ENCODE results near the gene AVPR2.

AVPR2 gene

GRCh38 chrX:153903991-153904957 lies at the start of gene AVPR2:
Gene AVPR2 (plus strand): TSS chrX:153904673. CDS start chrX:153905146, 473 bp downstream.
- no peaks in the 10 kb centered on the region for H3K36me3 ChIP-seq (ENCODE audit: control insufficient read depth, insufficient read depth, low read length)
- peaks cover 9% of the 10 kb centered on the region for H3K27me3 ChIP-seq (ENCODE audit: control insufficient read depth, insufficient read depth, low read length)
- H3K9ac ChIP-seq (ENCODE audit: low read length): no peak within 1 kb of the TSS
- H3K4me1 ChIP-seq (ENCODE audit: control insufficient read depth, insufficient read depth, low read length): no peaks in the 10 kb centered on the region
- H3K27ac ChIP-seq (ENCODE audit: low read depth, low read length): peak within 1 kb of the TSS; percentile 15
- H3K4me3 ChIP-seq (ENCODE audit: low read length): no peak within 1 kb of the TSS

- Histone ChIP-seq H3K4me3 (ENCODE audit: low read length) (no peak overlapping the region), H3K36me3 (ENCODE audit: control insufficient read depth, insufficient read depth, low read length) (no peaks in the 10 kb centered on the region), H3K4me1 (ENCODE audit: control insufficient read depth, insufficient read depth, low read length) (no peaks in the 10 kb centered on the region), H3K27me3 (ENCODE audit: control insufficient read depth, insufficient read depth, low read length) (no peaks in the 10 kb centered on the region), H3K9ac (ENCODE audit: low read length) (no peak overlapping the region), H3K27ac (ENCODE audit: low read depth, low read length) (no peak overlapping the region)
Observed at GRCh38 chrX:153854702-153855101, 49.8 kb upstream of the AVPR2 start.

DNA sequence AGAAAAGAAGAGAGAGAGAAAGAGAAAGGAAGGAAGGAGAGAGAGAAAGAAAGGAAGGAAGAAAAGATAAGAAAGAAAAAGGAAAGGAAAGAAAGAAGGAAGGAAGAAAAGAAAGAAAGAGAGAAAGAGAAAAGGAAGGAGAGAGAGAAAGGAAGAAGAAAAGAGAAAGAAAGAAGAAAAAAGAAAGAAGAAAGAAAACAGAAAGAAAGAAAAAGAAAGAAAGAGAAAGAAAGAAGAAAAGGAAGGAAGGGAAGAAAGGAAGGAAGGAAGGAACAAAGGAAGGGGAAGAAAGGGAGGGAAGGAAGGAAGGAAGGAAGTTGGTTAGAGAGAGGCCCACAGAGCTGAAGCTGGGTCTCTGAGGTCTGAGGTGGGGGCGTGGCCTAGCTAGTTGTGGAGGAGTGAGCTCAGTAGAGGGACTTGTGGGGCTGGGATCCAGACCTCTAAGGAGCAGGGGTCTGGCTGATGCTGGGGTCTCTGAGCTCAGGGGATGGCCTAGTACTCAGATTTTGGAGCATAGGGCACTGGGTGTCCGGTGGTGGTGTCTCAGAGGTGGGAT lies 47.0 kb upstream of the AVPR2 start:
- H3K27me3 ChIP-seq (ENCODE audit: control insufficient read depth, insufficient read depth, low read length): no peaks in the 10 kb centered on the region
- no peaks in the 10 kb centered on the region for H3K4me1 ChIP-seq (ENCODE audit: control insufficient read depth, insufficient read depth, low read length)
- no peak overlapping the region for H3K27ac ChIP-seq (ENCODE audit: low read depth, low read length)

GRCh38 chrX:153861151-153861550 lies 43.3 kb upstream of the AVPR2 start:
- Histone ChIP-seq H3K27ac (ENCODE audit: low read depth, low read length) (no peak overlapping the region), H3K36me3 (ENCODE audit: control insufficient read depth, insufficient read depth, low read length) (no peaks in the 10 kb centered on the region), H3K4me3 (ENCODE audit: low read length) (no peak overlapping the region), H3K4me1 (ENCODE audit: control insufficient read depth, insufficient read depth, low read length) (no peaks in the 10 kb centered on the region), H3K27me3 (ENCODE audit: control insufficient read depth, insufficient read depth, low read length) (peaks cover 2% of the 10 kb centered on the region), H3K9ac (ENCODE audit: low read length) (no peak overlapping the region)

More for the DNA sequence above, 47.0 kb upstream of the AVPR2 start:
- Histone ChIP-seq H3K36me3 (ENCODE audit: control insufficient read depth, insufficient read depth, low read length) (no peaks in the 10 kb centered on the region), H3K4me3 (ENCODE audit: low read length) (no peak overlapping the region), H3K9ac (ENCODE audit: low read length) (no peak overlapping the region)

DNA sequence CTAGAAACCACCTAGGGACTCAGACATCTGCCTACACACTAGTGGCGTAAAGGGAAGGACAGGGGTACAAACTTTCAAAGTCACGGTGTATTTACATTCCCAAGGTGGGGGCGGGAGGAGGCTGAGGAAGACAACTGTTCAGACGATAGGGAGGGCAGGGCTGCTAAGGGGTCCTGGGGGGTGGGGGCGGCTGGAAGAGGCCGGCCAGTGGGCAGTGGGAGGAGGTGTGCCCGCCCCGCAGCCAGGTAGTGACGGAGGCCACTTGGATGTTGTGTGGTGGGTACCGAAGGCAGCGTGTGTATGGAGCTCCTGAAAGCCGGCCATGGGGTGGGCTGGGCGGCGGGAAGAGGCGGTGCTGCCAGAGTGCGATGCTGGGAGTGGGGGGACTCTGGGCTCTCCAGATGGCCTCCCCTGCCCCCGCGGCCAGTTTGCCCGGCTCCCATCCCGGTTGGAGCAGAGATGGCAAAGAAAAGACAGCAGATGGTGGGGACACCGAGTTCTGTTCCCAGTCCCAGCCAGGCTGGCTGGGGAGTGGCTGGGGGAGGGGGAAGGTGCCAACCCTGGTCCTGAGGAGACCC lies 42.7 kb upstream of the AVPR2 start:
- H3K27me3 ChIP-seq (ENCODE audit: control insufficient read depth, insufficient read depth, low read length): peaks cover 6% of the 10 kb centered on the region

DNA sequence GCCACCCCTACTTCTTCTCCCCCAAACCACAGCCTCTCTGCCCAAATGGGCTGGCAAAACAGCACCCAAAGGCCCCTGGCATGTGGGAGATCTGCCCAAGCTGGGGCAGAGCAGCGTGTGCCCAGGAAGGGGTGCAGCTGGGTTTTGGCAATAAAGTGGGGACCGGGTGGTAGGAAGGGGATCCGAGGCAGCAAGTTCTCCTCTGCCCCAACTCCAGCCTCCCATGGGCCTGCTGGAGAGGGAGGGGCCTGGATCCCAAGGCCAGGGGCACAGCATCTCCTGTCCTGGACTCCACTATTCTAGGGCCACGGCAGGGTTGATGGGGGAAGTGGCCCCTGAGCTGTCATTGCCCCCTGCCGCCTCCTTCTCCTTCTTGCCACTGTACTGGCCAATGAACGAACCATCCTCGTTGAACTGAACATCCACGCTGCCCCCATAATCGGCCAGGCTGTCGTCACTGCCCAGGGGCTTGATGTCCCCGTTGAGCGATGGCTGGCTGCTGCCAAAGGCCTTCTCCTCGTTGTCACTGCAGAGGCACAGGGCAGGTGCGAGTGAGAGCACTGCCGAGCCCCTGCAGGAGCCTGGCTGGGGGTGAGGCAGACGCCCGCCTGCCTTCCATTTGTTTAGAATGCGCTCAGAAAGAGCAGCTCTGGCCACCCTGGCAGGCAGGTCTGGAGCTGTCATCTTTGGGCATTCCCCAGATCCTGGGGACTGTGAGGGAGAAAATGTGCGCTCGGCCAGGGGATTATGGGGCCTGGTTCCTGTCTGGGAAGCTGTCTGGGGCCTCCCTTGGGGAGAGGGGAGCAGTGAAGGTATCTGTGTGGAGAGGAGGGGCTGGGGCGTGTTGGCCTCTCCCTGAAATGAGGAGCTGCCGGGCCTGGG lies 41.9 kb upstream of the AVPR2 start:
- H3K27ac ChIP-seq (ENCODE audit: low read depth, low read length): no peak overlapping the region
- no peaks in the 10 kb centered on the region for H3K4me1 ChIP-seq (ENCODE audit: control insufficient read depth, insufficient read depth, low read length)
- H3K27me3 ChIP-seq (ENCODE audit: control insufficient read depth, insufficient read depth, low read length): peaks cover 6% of the 10 kb centered on the region
- no peak overlapping the region for H3K4me3 ChIP-seq (ENCODE audit: low read length)
- H3K36me3 ChIP-seq (ENCODE audit: control insufficient read depth, insufficient read depth, low read length): no peaks in the 10 kb centered on the region
- no peak overlapping the region for H3K9ac ChIP-seq (ENCODE audit: low read length)

More for the DNA sequence above, 42.7 kb upstream of the AVPR2 start:
- Histone ChIP-seq H3K36me3 (ENCODE audit: control insufficient read depth, insufficient read depth, low read length) (no peaks in the 10 kb centered on the region), H3K4me1 (ENCODE audit: control insufficient read depth, insufficient read depth, low read length) (no peaks in the 10 kb centered on the region), H3K4me3 (ENCODE audit: low read length) (no peak overlapping the region), H3K27ac (ENCODE audit: low read depth, low read length) (no peak overlapping the region), H3K9ac (ENCODE audit: low read length) (no peak overlapping the region)

DNA sequence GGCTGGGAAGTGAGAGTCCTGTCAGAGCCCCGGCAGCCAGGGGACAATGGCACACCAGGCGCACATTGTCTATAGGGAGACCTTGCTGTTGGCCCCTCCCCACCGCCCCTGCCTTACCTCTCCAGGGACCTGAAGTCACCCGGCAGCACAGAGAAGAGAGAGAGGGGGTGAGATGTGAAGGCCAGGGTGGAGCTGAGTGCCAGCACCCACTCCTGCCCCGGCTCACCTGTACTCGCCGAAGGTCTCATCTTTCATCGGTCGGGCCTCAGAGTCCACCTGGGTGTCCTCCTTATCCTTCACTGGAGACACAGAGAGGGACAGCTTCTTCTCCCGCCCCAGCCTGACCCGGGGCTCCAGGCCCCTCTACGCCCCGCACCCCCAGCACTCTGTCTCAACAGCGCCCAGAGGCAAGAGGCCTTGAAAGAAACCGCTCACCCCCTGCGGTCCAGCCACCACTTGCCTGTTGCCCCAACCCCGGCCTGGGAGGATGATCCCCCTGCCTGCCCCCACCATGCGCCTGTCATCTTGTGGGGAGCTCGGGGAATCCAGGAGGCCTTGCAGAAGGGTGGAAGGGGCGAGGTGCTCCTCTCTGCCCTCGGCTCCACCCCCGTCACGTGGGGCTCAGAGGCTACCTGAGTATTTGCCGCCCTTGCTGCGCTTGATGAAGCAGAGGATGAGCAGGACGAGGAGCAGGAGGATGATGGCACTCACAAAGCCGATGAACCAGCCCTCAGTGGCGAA lies 41.1 kb upstream of the AVPR2 start:
- Histone ChIP-seq H3K27ac (ENCODE audit: low read depth, low read length) (no peak overlapping the region), H3K4me1 (ENCODE audit: control insufficient read depth, insufficient read depth, low read length) (no peaks in the 10 kb centered on the region), H3K36me3 (ENCODE audit: control insufficient read depth, insufficient read depth, low read length) (no peaks in the 10 kb centered on the region), H3K4me3 (ENCODE audit: low read length) (no peak overlapping the region), H3K27me3 (ENCODE audit: control insufficient read depth, insufficient read depth, low read length) (peaks cover 6% of the 10 kb centered on the region), H3K9ac (ENCODE audit: low read length) (no peak overlapping the region)

GRCh38 chrX:153864101-153864500 lies 40.4 kb upstream of the AVPR2 start:
- H3K27ac ChIP-seq (ENCODE audit: low read depth, low read length): no peak overlapping the region
- H3K27me3 ChIP-seq (ENCODE audit: control insufficient read depth, insufficient read depth, low read length): peaks cover 6% of the 10 kb centered on the region
- H3K36me3 ChIP-seq (ENCODE audit: control insufficient read depth, insufficient read depth, low read length): no peaks in the 10 kb centered on the region
- no peak overlapping the region for H3K4me3 ChIP-seq (ENCODE audit: low read length)
- no peak overlapping the region for H3K9ac ChIP-seq (ENCODE audit: low read length)
- no peaks in the 10 kb centered on the region for H3K4me1 ChIP-seq (ENCODE audit: control insufficient read depth, insufficient read depth, low read length)

- H3K27me3 ChIP-seq (ENCODE audit: control insufficient read depth, insufficient read depth, low read length): peaks cover 11% of the 10 kb centered on the region
- no peak overlapping the region for H3K27ac ChIP-seq (ENCODE audit: low read depth, low read length)
- H3K4me3 ChIP-seq (ENCODE audit: low read length): no peak overlapping the region
- no peak overlapping the region for H3K9ac ChIP-seq (ENCODE audit: low read length)
- no peaks in the 10 kb centered on the region for H3K36me3 ChIP-seq (ENCODE audit: control insufficient read depth, insufficient read depth, low read length)
- no peaks in the 10 kb centered on the region for H3K4me1 ChIP-seq (ENCODE audit: control insufficient read depth, insufficient read depth, low read length)
Observed at GRCh38 chrX:153864561-153865320, 39.7 kb upstream of the AVPR2 start.

- H3K27ac ChIP-seq (ENCODE audit: low read depth, low read length): no peak overlapping the region
- H3K27me3 ChIP-seq (ENCODE audit: control insufficient read depth, insufficient read depth, low read length): peaks cover 14% of the 10 kb centered on the region
Observed at GRCh38 chrX:153865321-153865580, 39.2 kb upstream of the AVPR2 start.

DNA sequence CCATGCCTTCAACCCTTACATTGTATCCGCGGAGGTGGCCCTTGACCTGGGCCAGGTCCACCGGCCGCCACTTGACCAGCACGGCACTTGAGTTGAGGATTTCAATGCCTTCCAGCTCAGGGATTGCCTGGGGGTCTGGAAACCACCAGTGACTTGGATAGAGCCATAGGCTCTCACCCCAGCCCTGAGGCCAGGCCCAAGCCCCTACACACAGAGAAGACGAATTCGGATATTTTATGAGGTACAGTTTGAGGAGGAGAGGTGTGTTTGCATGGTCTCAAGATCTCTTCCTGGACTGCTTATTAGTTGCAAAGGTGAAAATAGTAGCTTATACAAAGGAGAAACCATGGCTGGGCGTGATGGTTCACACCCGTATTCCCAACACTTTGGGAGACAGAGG lies 38.8 kb upstream of the AVPR2 start:
- Histone ChIP-seq H3K36me3 (ENCODE audit: control insufficient read depth, insufficient read depth, low read length) (no peaks in the 10 kb centered on the region), H3K9ac (ENCODE audit: low read length) (no peak overlapping the region), H3K4me3 (ENCODE audit: low read length) (no peak overlapping the region), H3K4me1 (ENCODE audit: control insufficient read depth, insufficient read depth, low read length) (no peaks in the 10 kb centered on the region), H3K27me3 (ENCODE audit: control insufficient read depth, insufficient read depth, low read length) (peaks cover 18% of the 10 kb centered on the region), H3K27ac (ENCODE audit: low read depth, low read length) (no peak overlapping the region)

More at GRCh38 chrX:153865321-153865580, 39.2 kb upstream of the AVPR2 start:
- H3K36me3 ChIP-seq (ENCODE audit: control insufficient read depth, insufficient read depth, low read length): no peaks in the 10 kb centered on the region
- no peak overlapping the region for H3K9ac ChIP-seq (ENCODE audit: low read length)
- H3K4me1 ChIP-seq (ENCODE audit: control insufficient read depth, insufficient read depth, low read length): no peaks in the 10 kb centered on the region
- H3K4me3 ChIP-seq (ENCODE audit: low read length): no peak overlapping the region

Measured in rectal smooth muscle tissue (tissue), 1 donor.